Brain microvascular endothelial cell (primary cell): ENCODE measurements around the gene C1GALT1C1L.

ENCODE experiments used
- DNase-seq: peaks from one replicate; pipeline ENCODE4 v3.0.0-alpha.2; 2020
- H3K27ac ChIP-seq: fragments of 250-450 bp; sonication (Bioruptor Pico); 2 replicates; pipeline ENCODE4 v1.5.1; 2020; ENCODE audit warnings: mild to moderate bottlenecking, moderate library complexity
- H3K27me3 ChIP-seq: fragments of 250-450 bp; sonication (Bioruptor Pico); replicated peaks from 2 replicates; pipeline ENCODE4 v1.5.1; 2020; ENCODE audit warnings: mild to moderate bottlenecking
- H3K36me3 ChIP-seq: fragments of 250-450 bp; sonication (Bioruptor Pico); replicated peaks from 2 replicates; pipeline ENCODE4 v1.5.1; 2020; ENCODE audit warnings: mild to moderate bottlenecking
- H3K4me3 ChIP-seq: 2 replicates; pipeline ENCODE4 v1.5.1; 2011; ENCODE audit warnings: low read depth, mild to moderate bottlenecking, control low read depth, low read length, moderate library complexity
- CTCF ChIP-seq: IDR thresholded peaks from 2 replicates; pipeline ENCODE4 v1.5.1; 2011; ENCODE audit warnings: low read depth, mild to moderate bottlenecking, moderate library complexity, low read length, control low read depth, inconsistent platforms; ENCODE audit errors: missing control alignments
- in situ Hi-C: cut with HindIII; loops from 2 replicates; pipeline ENCODE4 v1.10.0; 2017; ENCODE audit warnings: low sequenced_read_pairs, low pct_ligation_motif_present

Gene C1GALT1C1L

GRCh38 chr2:43631618-43632317, 44.5 kb downstream of the C1GALT1C1L start:
- TF ChIP-seq CTCF, result no peak
- no peaks in the 10 kb centered on the region for H3K36me3 ChIP-seq
- H3K4me3 ChIP-seq, result no peak overlapping the region
- DNase-seq, result no peak
- in situ Hi-C loops, result no loop called here
- H3K27ac ChIP-seq, result no peak overlapping the region
- H3K27me3 ChIP-seq, result no peaks in the 10 kb centered on the region
